Tibial nerve (tissue), 4 donors: Measurements from ENCODE around the gene FMN1. TPM values are rescaled to one million over a fixed set of nuclear protein-coding genes. Genes with fewer than 3 reads are reported as not detected.

Experiments
- DNase-seq, 2 donors: peaks; one replicate each; pipeline ENCODE4 v3.0.0-alpha.2; 2019; ENCODE audit warnings: low spot score in 2 of 2
- H3K27ac ChIP-seq, 4 donors: fragments of 200-600 bp; sonication (generic) in 3 of 4; one replicate each; pipeline ENCODE4 v1.5.1; 2017 to 2019; ENCODE audit warnings: mild to moderate bottlenecking in 1 of 4
- H3K27me3 ChIP-seq, 2 donors: fragments of 200-600 bp; sonication (generic) in 1 of 2; one replicate each; pipeline versions ENCODE4 v1.5.1 to v1.6.0; 2017 to 2019
- H3K36me3 ChIP-seq, 3 donors: fragments of 200-600 bp; sonication (generic); one replicate each; pipeline ENCODE4 v1.5.1; 2018 to 2019
- H3K4me1 ChIP-seq, 4 donors: fragments of 200-600 bp; sonication (generic) in 3 of 4; one replicate each; pipeline ENCODE4 v1.5.1; 2017 to 2019
- H3K4me3 ChIP-seq, 4 donors: fragments of 200-600 bp; sonication (generic) in 3 of 4; one replicate each; pipeline ENCODE4 v1.5.1; 2017 to 2019; ENCODE audit warnings: mild to moderate bottlenecking in 1 of 4, moderate library complexity in 1 of 4
- H3K9me3 ChIP-seq, 4 donors: fragments of 200-600 bp; sonication (generic) in 3 of 4; one replicate each; pipeline ENCODE4 v1.5.1; 2017 to 2019
- CTCF ChIP-seq, 5 experiments: fragments of 200-600 bp in 3 of 5; fragments of 450-650 bp in 2 of 5; sonication (generic) in 3 of 5; IDR thresholded peaks; one replicate each; pipeline ENCODE4 v1.5.1; 2016 to 2019; ENCODE audit warnings: antibody characterized with exemption in 5 of 5, mild to moderate bottlenecking in 3 of 5, moderate library complexity in 2 of 5
- EP300 ChIP-seq, 2 donors: sonication (generic); formaldehyde crosslinking; IDR thresholded peaks; one replicate each; pipeline ENCODE4 v1.6.1; 2017; ENCODE audit warnings: antibody characterized with exemption in 2 of 2, mild to moderate bottlenecking in 1 of 2
- POLR2A ChIP-seq, 2 donors: fragments of 450-650 bp; IDR thresholded peaks; one replicate each; pipeline ENCODE4 v1.6.1; 2017; ENCODE audit warnings: antibody characterized with exemption in 2 of 2, mild to moderate bottlenecking in 2 of 2, moderate library complexity in 2 of 2
- WGBS, 2 donors: methylation state at CpG; one replicate each; pipeline ENCODE4 v1.1.5; 2018; 5-methylcytosine and 5-hydroxymethylcytosine counted together
- total RNA-seq, 4 donors: library from RNA; depleted of rRNA; stranded (reverse); fragments of >200 nt; gene quantifications; one replicate each; pipeline ENCODE4 v1.1.0, GENCODE V29; 2016

FMN1 gene
- total RNA-seq, 4 donors from 2014 or later = 15.1 to 62.1 (median 20.7) TPM

- Histone ChIP-seq H3K4me3 (no peak overlapping the region), H3K4me1 (no peaks in the 10 kb centered on the region), H3K27ac (no peak overlapping the region), H3K36me3 (no peaks in the 10 kb centered on the region), H3K9me3 (no peaks in the 10 kb centered on the region), H3K27me3 (no peaks in the 10 kb centered on the region)
- TF ChIP-seq EP300 (IDR thresholded peaks at IDR 0.05) (no peak), CTCF (IDR thresholded peaks at IDR 0.05) (no peak), POLR2A (IDR thresholded peaks at IDR 0.05) (no peak)
- DNase-seq = no peak
- WGBS, 2 donors = 73 to 80% methylated on average over 4 of the region's 4 CpGs
These were observed 12.1 kb downstream of the FMN1 start for GRCh38 chr15:33182278-33182905.

- H3K4me1 ChIP-seq = no peaks in the 10 kb centered on the region
- no peaks in the 10 kb centered on the region for H3K36me3 ChIP-seq
- 83 to 84% methylated on average over 5 of the region's 5 CpGs for WGBS, 2 donors
- H3K27ac ChIP-seq = no peak overlapping the region
- H3K9me3 ChIP-seq = no peaks in the 10 kb centered on the region
- TF ChIP-seq EP300 (IDR thresholded peaks at IDR 0.05) = no peak
- TF ChIP-seq POLR2A (IDR thresholded peaks at IDR 0.05) = no peak
- TF ChIP-seq CTCF (IDR thresholded peaks at IDR 0.05) = no peak
- no peak for DNase-seq
- no peak overlapping the region for H3K4me3 ChIP-seq
- no peaks in the 10 kb centered on the region for H3K27me3 ChIP-seq
These were observed 14.6 kb downstream of the FMN1 start for GRCh38 chr15:33179874-33180273.

GRCh38 chr15:33171202-33171601 is 23.3 kb downstream of the FMN1 start:
- TF ChIP-seq EP300 (IDR thresholded peaks at IDR 0.05) = no peak
- TF ChIP-seq POLR2A (IDR thresholded peaks at IDR 0.05) = no peak
- no peak for TF ChIP-seq CTCF (IDR thresholded peaks at IDR 0.05)
- DNase-seq = no peak
- Histone ChIP-seq H3K27me3 (no peaks in the 10 kb centered on the region), H3K4me3 (no peak overlapping the region), H3K36me3 (no peaks in the 10 kb centered on the region), H3K4me1 (no peaks in the 10 kb centered on the region), H3K9me3 (no peaks in the 10 kb centered on the region), H3K27ac (no peak overlapping the region)
- WGBS, 2 donors = 87 to 93% methylated on average over 2 of the region's 2 CpGs

GRCh38 chr15:33169625-33170024 is 24.9 kb downstream of the FMN1 start:
- DNase-seq = no peak
- H3K36me3 ChIP-seq = no peaks in the 10 kb centered on the region
- no peaks in the 10 kb centered on the region for H3K27me3 ChIP-seq
- no peak overlapping the region for H3K27ac ChIP-seq
- WGBS, 2 donors = 76 to 87% methylated on average over 3 of the region's 3 CpGs
- no peaks in the 10 kb centered on the region for H3K4me1 ChIP-seq
- H3K9me3 ChIP-seq = no peaks in the 10 kb centered on the region
- TF ChIP-seq EP300 (IDR thresholded peaks at IDR 0.05) = no peak
- no peak overlapping the region for H3K4me3 ChIP-seq

GRCh38 chr15:33168444-33168843 is 26.1 kb downstream of the FMN1 start:
- TF ChIP-seq CTCF (IDR thresholded peaks at IDR 0.05) = no peak
- no peak for TF ChIP-seq EP300 (IDR thresholded peaks at IDR 0.05)
- TF ChIP-seq POLR2A (IDR thresholded peaks at IDR 0.05) = no peak
- 60 to 70% methylated on average over 2 of the region's 2 CpGs for WGBS, 2 donors
- no peaks in the 10 kb centered on the region for H3K36me3 ChIP-seq
- DNase-seq = no peak
- H3K9me3 ChIP-seq = no peaks in the 10 kb centered on the region
- H3K27me3 ChIP-seq = no peaks in the 10 kb centered on the region
- no peak overlapping the region for H3K4me3 ChIP-seq
- no peaks in the 10 kb centered on the region for H3K4me1 ChIP-seq
- no peak overlapping the region for H3K27ac ChIP-seq

GRCh38 chr15:33163816-33164215 is 30.7 kb downstream of the FMN1 start:
- H3K36me3 ChIP-seq = no peaks in the 10 kb centered on the region
- H3K4me3 ChIP-seq = no peak overlapping the region
- H3K27ac ChIP-seq = no peak overlapping the region
- TF ChIP-seq EP300 (IDR thresholded peaks at IDR 0.05) = no peak
- TF ChIP-seq CTCF (IDR thresholded peaks at IDR 0.05) = no peak
- TF ChIP-seq POLR2A (IDR thresholded peaks at IDR 0.05) = no peak
- 86 to 89% methylated on average over 3 of the region's 3 CpGs for WGBS, 2 donors
- H3K9me3 ChIP-seq = no peaks in the 10 kb centered on the region
- no peaks in the 10 kb centered on the region for H3K4me1 ChIP-seq
- no peaks in the 10 kb centered on the region for H3K27me3 ChIP-seq
- no peak for DNase-seq
